ACC112 (cell line): ENCODE data around the gene FMO3.

Source experiments
- H2AFZ ChIP-seq: fragments of 200-600 bp; sonication (generic); one replicate; pipeline ENCODE4 v1.6.0; 2017; ENCODE audit warnings: antibody characterized with exemption, low read length; ENCODE audit not compliant: unreplicated experiment
- H3K27ac ChIP-seq: fragments of 200-600 bp; sonication (generic); 2 replicates; pipeline ENCODE4 v1.5.1; 2014; ENCODE audit warnings: low read depth, mild to moderate bottlenecking, antibody characterized with exemption, low read length, moderate library complexity
- H3K27me3 ChIP-seq: fragments of 200-600 bp; sonication (generic); 2 replicates; pipeline ENCODE4 v1.6.1; 2014; ENCODE audit warnings: mild to moderate bottlenecking, antibody characterized with exemption, low read length, moderate library complexity, mixed read lengths; ENCODE audit not compliant: insufficient read depth
- H3K36me3 ChIP-seq: fragments of 200-600 bp; sonication (generic); 2 replicates; pipeline ENCODE4 v1.6.1; 2016; ENCODE audit warnings: mild to moderate bottlenecking, antibody characterized with exemption, low read length, moderate library complexity, mixed read lengths; ENCODE audit not compliant: insufficient read depth
- H3K4me1 ChIP-seq: fragments of 200-600 bp; sonication (generic); one replicate; pipeline ENCODE4 v1.6.1; 2016; ENCODE audit warnings: low read length, mixed read lengths; ENCODE audit not compliant: insufficient read depth, unreplicated experiment, control insufficient read depth
- H3K4me3 ChIP-seq: fragments of 200-600 bp; sonication (generic); 2 replicates; pipeline ENCODE4 v1.5.1; 2014; ENCODE audit warnings: mild to moderate bottlenecking, low read depth, low read length
- H3K79me2 ChIP-seq: fragments of 200-600 bp; sonication (generic); one replicate; pipeline ENCODE4 v1.6.0; 2016; ENCODE audit warnings: low read length; ENCODE audit not compliant: control insufficient read depth, unreplicated experiment, insufficient read depth

FMO3 gene

GRCh38 chr1:171084091-171084490 lies 6.6 kb upstream of the FMO3 start:
- H2AFZ ChIP-seq = no peak overlapping the region
- no peak overlapping the region for H3K4me3 ChIP-seq
- no peaks in the 10 kb centered on the region for H3K36me3 ChIP-seq
- no peaks in the 10 kb centered on the region for H3K79me2 ChIP-seq
- H3K27ac ChIP-seq = no peak overlapping the region
- H3K27me3 ChIP-seq = no peaks in the 10 kb centered on the region
- no peaks in the 10 kb centered on the region for H3K4me1 ChIP-seq

GRCh38 chr1:171084870-171085269 lies 5.8 kb upstream of the FMO3 start:
- H3K27me3 ChIP-seq = no peaks in the 10 kb centered on the region
- H3K79me2 ChIP-seq = no peaks in the 10 kb centered on the region
- H2AFZ ChIP-seq = no peak overlapping the region
- no peak overlapping the region for H3K27ac ChIP-seq
- H3K4me3 ChIP-seq = no peak overlapping the region
- H3K4me1 ChIP-seq = no peaks in the 10 kb centered on the region
- no peaks in the 10 kb centered on the region for H3K36me3 ChIP-seq

- Histone ChIP-seq H3K4me3 (no peak overlapping the region), H3K36me3 (no peaks in the 10 kb centered on the region), H2AFZ (no peak overlapping the region), H3K27ac (no peak overlapping the region), H3K27me3 (no peaks in the 10 kb centered on the region), H3K79me2 (no peaks in the 10 kb centered on the region), H3K4me1 (no peaks in the 10 kb centered on the region)
Observed at GRCh38 chr1:171087896-171088295, 2.8 kb upstream of the FMO3 start.

- Histone ChIP-seq H3K27me3 (no peaks in the 10 kb centered on the region), H3K4me3 (no peak overlapping the region), H3K27ac (no peak overlapping the region), H3K4me1 (no peaks in the 10 kb centered on the region), H3K36me3 (no peaks in the 10 kb centered on the region), H3K79me2 (no peaks in the 10 kb centered on the region), H2AFZ (no peak overlapping the region)
Observed at GRCh38 chr1:171103862-171104261, 13.2 kb downstream of the FMO3 start.

- H3K36me3 ChIP-seq = no peaks in the 10 kb centered on the region
- no peaks in the 10 kb centered on the region for H3K79me2 ChIP-seq
- H3K27me3 ChIP-seq = no peaks in the 10 kb centered on the region
- no peak overlapping the region for H3K27ac ChIP-seq
- H3K4me3 ChIP-seq = no peak overlapping the region
- H2AFZ ChIP-seq = no peak overlapping the region
- peaks cover 4% of the 10 kb centered on the region for H3K4me1 ChIP-seq
Observed at GRCh38 chr1:171107262-171107940, 16.7 kb downstream of the FMO3 start.

- no peak overlapping the region for H3K27ac ChIP-seq
- H3K79me2 ChIP-seq = no peaks in the 10 kb centered on the region
- no peaks in the 10 kb centered on the region for H3K27me3 ChIP-seq
- no peaks in the 10 kb centered on the region for H3K36me3 ChIP-seq
- no peak overlapping the region for H2AFZ ChIP-seq
- H3K4me3 ChIP-seq = no peak overlapping the region
- peaks cover 4% of the 10 kb centered on the region for H3K4me1 ChIP-seq
Observed at GRCh38 chr1:171107969-171108368, 17.3 kb downstream of the FMO3 start.

GRCh38 chr1:171109966-171110365 lies 19.3 kb downstream of the FMO3 start:
- Histone ChIP-seq H3K79me2 (no peaks in the 10 kb centered on the region), H2AFZ (no peak overlapping the region), H3K4me1 (peaks cover 4% of the 10 kb centered on the region), H3K36me3 (no peaks in the 10 kb centered on the region), H3K27me3 (no peaks in the 10 kb centered on the region), H3K4me3 (no peak overlapping the region), H3K27ac (no peak overlapping the region)

GRCh38 chr1:171110621-171111326 lies 20.1 kb downstream of the FMO3 start:
- Histone ChIP-seq H3K4me3 (no peak overlapping the region), H3K27ac (no peak overlapping the region), H3K36me3 (no peaks in the 10 kb centered on the region), H3K27me3 (0 out of 2 replicates have a peak, but pooled peaks cover 6% of the 10 kb centered on the region), H2AFZ (no peak overlapping the region), H3K79me2 (no peaks in the 10 kb centered on the region), H3K4me1 (peaks cover 4% of the 10 kb centered on the region)

- Histone ChIP-seq H3K79me2 (no peaks in the 10 kb centered on the region), H3K36me3 (no peaks in the 10 kb centered on the region), H3K27me3 (0 out of 2 replicates have a peak, but pooled peaks cover 11% of the 10 kb centered on the region), H3K27ac (no peak overlapping the region), H2AFZ (no peak overlapping the region), H3K4me3 (no peak overlapping the region), H3K4me1 (peaks cover 4% of the 10 kb centered on the region)
Observed at GRCh38 chr1:171112119-171112518, 21.4 kb downstream of the FMO3 start.

GRCh38 chr1:171113382-171113781 lies 22.7 kb downstream of the FMO3 start:
- Histone ChIP-seq H3K4me1 (peaks cover 4% of the 10 kb centered on the region), H3K36me3 (no peaks in the 10 kb centered on the region), H3K79me2 (no peaks in the 10 kb centered on the region), H3K27ac (no peak overlapping the region), H3K4me3 (no peak overlapping the region), H3K27me3 (0 out of 2 replicates have a peak, but pooled peaks cover 11% of the 10 kb centered on the region), H2AFZ (no peak overlapping the region)
